ENCODE results near the gene MFRP.

The MFRP gene

GRCh38 chr11:119322360-119322739 is 24.2 kb downstream of the MFRP start:
- TF ChIP-seq CTCF (IDR thresholded peaks at IDR 0.05) = no peak
- TF ChIP-seq ZFX (IDR thresholded peaks at IDR 0.05; ENCODE audit: borderline replicate concordance) = no peak
- H3K27ac ChIP-seq = no peak overlapping the region

GRCh38 chr11:119320776-119321524 is 25.6 kb downstream of the MFRP start:
- no peak for TF ChIP-seq CTCF (IDR thresholded peaks at IDR 0.05)
- no peak for TF ChIP-seq ZFX (IDR thresholded peaks at IDR 0.05; ENCODE audit: borderline replicate concordance)
- H3K27ac ChIP-seq = no peak overlapping the region

GRCh38 chr11:119320240-119320775 is 26.2 kb downstream of the MFRP start:
- H3K27ac ChIP-seq = no peak overlapping the region
- TF ChIP-seq ZFX (IDR thresholded peaks at IDR 0.05; ENCODE audit: borderline replicate concordance) (no peak), CTCF (IDR thresholded peaks at IDR 0.05) (no peak)

- no peak overlapping the region for H3K27ac ChIP-seq
Observed at GRCh38 chr11:119319700-119320239, 26.7 kb downstream of the MFRP start.

GRCh38 chr11:119319136-119319699 is 27.3 kb downstream of the MFRP start:
- TF ChIP-seq ZFX (IDR thresholded peaks at IDR 0.05; ENCODE audit: borderline replicate concordance) (no peak), CTCF (IDR thresholded peaks at IDR 0.05) (no peak)
- H3K27ac ChIP-seq = no peak overlapping the region

More at GRCh38 chr11:119319700-119320239, 26.7 kb downstream of the MFRP start:
- no peak for TF ChIP-seq CTCF (IDR thresholded peaks at IDR 0.05)
- TF ChIP-seq ZFX (IDR thresholded peaks at IDR 0.05; ENCODE audit: borderline replicate concordance) = no peak

GRCh38 chr11:119318240-119319135 is 28.0 kb downstream of the MFRP start:
- TF ChIP-seq CTCF (IDR thresholded peaks at IDR 0.05) = no peak
- no peak for TF ChIP-seq ZFX (IDR thresholded peaks at IDR 0.05; ENCODE audit: borderline replicate concordance)
- no peak overlapping the region for H3K27ac ChIP-seq

Measured in 22Rv1 (cell line).